NCI-H187 (cell line): ENCODE results near the gene CD46.

Experiments
- DNase-seq, 2 experiments: peaks; one replicate each; lab custom pipeline; 2025; lab: John Stamatoyannopoulos, UW

CD46 gene

GRCh38 chr1:207797229-207797973 lies 45.5 kb downstream of the CD46 start:
- peak in 1 of 2 experiments; percentile 1 for DNase-seq

GRCh38 chr1:207798847-207799246 lies 47.0 kb downstream of the CD46 start:
- no peak for DNase-seq

- no peak for DNase-seq
These were observed 48.3 kb downstream of the CD46 start for GRCh38 chr1:207799989-207800648.

GRCh38 chr1:207801819-207802218 lies 50.0 kb downstream of the CD46 start:
- DNase-seq: no peak

- DNase-seq: no peak
These were observed 51.8 kb downstream of the CD46 start for GRCh38 chr1:207803678-207804077.

- no peak for DNase-seq
These were observed 53.0 kb downstream of the CD46 start for GRCh38 chr1:207804721-207805468.

- DNase-seq: no peak
These were observed 54.1 kb downstream of the CD46 start for GRCh38 chr1:207805841-207806421.

DNA sequence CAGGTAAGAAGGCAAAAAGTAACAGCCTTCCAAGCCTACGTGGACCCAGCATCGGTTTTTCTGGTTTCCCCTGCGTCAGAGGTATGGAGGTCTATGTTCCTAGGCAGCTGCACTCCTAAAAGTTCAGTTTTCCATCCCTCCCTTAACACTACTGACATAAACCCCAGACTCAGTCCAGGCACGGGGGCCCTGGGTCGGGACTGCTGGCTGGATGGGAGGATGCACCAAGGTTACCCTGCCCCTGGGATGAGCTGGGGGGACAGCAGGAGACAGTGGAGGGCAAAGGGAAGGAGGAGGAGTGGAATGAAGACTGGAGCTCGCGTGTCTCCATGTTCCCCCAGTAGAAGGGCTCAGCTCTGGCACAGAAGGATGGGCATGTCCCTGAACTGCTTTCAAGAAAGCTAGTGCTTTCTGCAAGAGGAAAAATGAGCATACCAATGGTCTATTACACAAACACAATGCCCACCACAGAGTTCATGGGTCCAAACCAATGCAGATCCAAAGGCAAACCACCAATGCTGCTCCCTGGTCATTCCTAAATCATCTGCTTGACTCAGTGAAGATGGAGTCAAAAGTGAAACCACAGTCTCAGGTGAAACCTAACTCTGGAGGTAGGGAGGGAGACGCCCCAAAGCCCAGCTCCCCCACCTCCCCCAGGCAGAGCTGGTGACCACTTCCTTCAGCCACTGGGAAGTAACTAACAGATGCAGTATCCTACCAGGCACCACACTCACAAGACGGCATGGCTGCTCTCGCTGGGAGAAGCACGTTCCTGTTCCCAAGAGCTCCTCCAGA lies 54.9 kb downstream of the CD46 start:
- DNase-seq: no peak

DNA sequence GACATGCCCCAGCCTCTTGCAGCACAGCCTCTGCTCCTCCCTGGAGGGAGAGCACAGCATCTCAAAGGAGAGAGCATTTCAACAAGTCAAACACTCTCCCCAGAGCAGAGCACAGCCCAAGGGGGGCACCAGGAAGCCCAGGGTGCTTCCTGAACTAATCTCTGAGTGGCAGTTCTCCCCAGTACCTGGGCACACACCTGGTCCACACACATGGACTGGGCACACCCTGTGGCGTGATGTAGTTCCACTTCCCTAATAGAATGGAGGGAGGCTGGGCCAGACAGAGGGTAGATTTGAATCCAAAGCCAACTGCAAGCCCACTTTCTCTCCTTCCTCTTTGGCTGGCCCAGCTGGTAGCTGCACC lies 55.5 kb downstream of the CD46 start:
- no peak for DNase-seq

- DNase-seq: no peak
These were observed 56.0 kb downstream of the CD46 start for GRCh38 chr1:207807690-207808321.

DNA sequence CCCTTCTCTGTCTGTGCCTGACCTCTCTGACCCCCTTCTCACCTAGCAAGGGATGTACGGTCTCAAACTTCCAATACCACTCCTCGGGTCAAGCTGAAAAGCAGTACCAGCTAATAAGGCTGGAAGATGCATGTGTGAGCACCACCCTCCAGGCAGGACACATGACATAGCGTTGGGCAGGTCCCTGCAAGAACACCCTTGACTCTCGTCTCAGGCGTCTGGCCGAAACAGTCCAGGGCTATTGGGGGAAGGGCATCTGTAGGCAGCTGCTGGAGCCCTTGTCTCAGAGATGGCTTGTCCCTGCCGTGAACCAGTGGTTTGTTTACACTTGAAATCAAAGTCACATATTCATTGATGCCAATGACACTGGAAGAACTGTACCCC lies 56.5 kb downstream of the CD46 start:
- no peak for DNase-seq

DNA sequence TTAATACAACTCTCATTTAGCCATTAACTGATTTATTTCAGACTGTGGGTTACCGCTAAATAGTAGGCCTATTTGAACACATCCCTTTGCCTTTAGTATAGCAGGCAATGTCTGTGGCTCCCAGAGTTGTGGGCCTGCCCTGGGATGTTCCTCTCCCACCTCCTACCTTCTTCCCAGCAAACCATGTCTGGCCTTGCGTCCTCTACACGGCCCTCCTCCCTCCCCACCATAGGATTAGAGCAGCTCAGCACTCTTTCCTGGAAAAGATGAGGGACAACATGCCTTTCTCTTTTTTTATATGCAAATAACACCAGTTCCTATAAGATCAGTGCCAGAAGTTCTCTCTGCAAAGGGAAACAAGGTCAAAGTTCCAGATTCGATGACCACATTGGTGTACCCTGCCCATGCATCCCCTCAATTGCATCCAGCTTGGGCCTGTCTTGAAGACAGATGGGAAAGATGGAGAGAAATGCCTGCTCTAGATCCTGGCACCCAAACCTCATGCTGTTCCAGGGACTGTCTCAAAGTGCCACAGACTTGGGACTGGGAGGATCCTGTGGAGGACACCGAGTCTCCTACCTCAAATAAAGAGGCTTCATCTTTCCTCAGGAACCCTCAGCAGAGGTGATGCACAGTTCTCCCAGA lies 57.2 kb downstream of the CD46 start:
- DNase-seq: no peak

GRCh38 chr1:207810173-207810572 lies 58.3 kb downstream of the CD46 start:
- DNase-seq: no peak

DNA sequence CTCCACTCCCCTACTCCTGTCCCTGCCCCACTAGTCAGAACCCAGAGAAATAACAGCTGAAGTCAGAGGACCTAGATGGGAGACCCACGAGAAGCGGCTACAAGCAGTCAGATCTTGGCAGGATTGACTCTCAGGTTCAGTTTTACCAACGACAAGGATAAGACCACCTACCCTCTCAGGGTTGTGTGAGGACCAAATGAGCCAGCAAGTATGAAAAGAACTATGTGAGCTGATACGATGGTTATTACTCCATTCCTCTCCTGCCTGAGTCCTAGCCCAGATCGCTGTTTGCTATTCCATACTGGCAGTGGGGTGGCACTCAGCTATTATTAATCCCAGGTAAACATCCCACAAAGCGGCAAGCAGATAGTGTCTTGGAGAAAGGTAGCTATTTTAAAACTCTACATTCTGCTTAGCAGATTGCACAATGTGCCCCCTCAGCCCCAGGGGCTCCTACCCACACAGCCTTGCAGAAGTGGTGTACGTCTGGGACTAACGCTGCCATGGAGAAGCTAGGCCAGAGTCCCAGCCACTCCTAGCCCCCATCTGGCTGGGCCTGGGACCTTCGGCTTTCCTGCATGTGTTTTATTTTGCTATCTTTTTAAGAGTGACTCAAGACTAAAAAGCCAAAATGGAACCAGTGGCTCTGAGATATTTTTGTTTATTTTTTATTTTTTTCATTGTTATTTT lies 58.9 kb downstream of the CD46 start:
- no peak for DNase-seq

GRCh38 chr1:207811319-207811718 lies 59.5 kb downstream of the CD46 start:
- DNase-seq: no peak

- DNase-seq: no peak
These were observed 60.3 kb downstream of the CD46 start for GRCh38 chr1:207811920-207812720.

- DNase-seq: no peak
These were observed 61.1 kb downstream of the CD46 start for GRCh38 chr1:207812778-207813511.

GRCh38 chr1:207813512-207813881 lies 61.6 kb downstream of the CD46 start:
- DNase-seq: no peak

GRCh38 chr1:207813946-207814345 lies 62.1 kb downstream of the CD46 start:
- no peak for DNase-seq
